Spleen (tissue), 7 donors: ENCODE results near the gene SLC24A3.

Source experiments
- CTCF ChIP-seq, 11 experiments: fragments of 200-600 bp in 7 of 11; fragments of 450-650 bp in 4 of 11; sonication (generic) in 4 of 11; IDR thresholded peaks in 8 of 11; conservative IDR thresholded peaks in 3 of 11; 1 replicate in 7 of 11; 2 replicates in 4 of 11; pipeline versions ENCODE4 v1.4.0 to v1.8.0; 2016 to 2021; ENCODE audit warnings: antibody characterized with exemption in 11 of 11, inconsistent platforms in 4 of 11, mild to moderate bottlenecking in 1 of 11
- POLR2A ChIP-seq, 3 donors: fragments of 450-650 bp; IDR thresholded peaks; one replicate each; pipeline ENCODE4 v1.5.1; 2017; ENCODE audit warnings: antibody characterized with exemption in 3 of 3, mild to moderate bottlenecking in 1 of 3
- donor health status: DM: no; HTN: no; CAD: no; lungs with moderate emphysema.
- donor health status: DM: no; HTN: no; CAD: no.
- donor health status: DM: no; HTN: no; CAD: no.

- no peak for TF ChIP-seq POLR2A (IDR thresholded peaks at IDR 0.05)
- TF ChIP-seq CTCF (IDR thresholded peaks at IDR 0.05 in 8 of 11, conservative IDR thresholded peaks at IDR 0.05 in 3 of 11) = no peak
Observed at GRCh38 chr20:19625426-19625825, 413.0 kb downstream of the SLC24A3 start.
